Fibroblast of skin of right biceps (primary cell): ENCODE results near the gene TFDP1.
"Not testable (repeated sequence)": the region's sequence is repeated elsewhere in the genome, so short reads cannot be mapped to it uniquely, and the experiment has no call there.

Experiments used
- DNase-seq: peaks from one replicate; pipeline ENCODE4 v3.0.0-alpha.2; 2013

Gene TFDP1

GRCh38 chr13:113576597-113576996 is 8.0 kb upstream of the TFDP1 start:
- DNase-seq, result no peak

GRCh38 chr13:113577881-113578435 is 6.6 kb upstream of the TFDP1 start:
- DNase-seq, result no peak

GRCh38 chr13:113579686-113580085 is 4.9 kb upstream of the TFDP1 start:
- no peak for DNase-seq

- DNase-seq, result no peak
Measured at GRCh38 chr13:113581871-113582270, 2.7 kb upstream of the TFDP1 start.

GRCh38 chr13:113582841-113583631 is 1.5 kb upstream of the TFDP1 start:
- no peak for DNase-seq

- peak; percentile 2 for DNase-seq
Measured at GRCh38 chr13:113584870-113585671, 518 bp downstream of the TFDP1 start.

GRCh38 chr13:113585896-113586295 is 1.3 kb downstream of the TFDP1 start:
- DNase-seq, result no peak

GRCh38 chr13:113586661-113587479 is 2.3 kb downstream of the TFDP1 start:
- no peak for DNase-seq

GRCh38 chr13:113588394-113589111 is 4.0 kb downstream of the TFDP1 start:
- DNase-seq, result no peak

- no peak for DNase-seq
Measured at GRCh38 chr13:113589251-113589960, 4.9 kb downstream of the TFDP1 start.

- DNase-seq, result no peak
Measured at GRCh38 chr13:113589961-113590339, 5.4 kb downstream of the TFDP1 start.

GRCh38 chr13:113591750-113592149 is 7.2 kb downstream of the TFDP1 start:
- DNase-seq, result no peak

GRCh38 chr13:113592571-113592970 is 8.0 kb downstream of the TFDP1 start:
- DNase-seq, result no peak

GRCh38 chr13:113594066-113594821 is 9.7 kb downstream of the TFDP1 start:
- not testable (repeated sequence) for DNase-seq

- DNase-seq, result no peak
Measured at GRCh38 chr13:113595131-113595530, 10.6 kb downstream of the TFDP1 start.

- no peak for DNase-seq
Measured at GRCh38 chr13:113596321-113597200, 12.0 kb downstream of the TFDP1 start.

GRCh38 chr13:113597391-113598080 is 13.0 kb downstream of the TFDP1 start:
- DNase-seq, result no peak

- no peak for DNase-seq
Measured at GRCh38 chr13:113598081-113598410, 13.5 kb downstream of the TFDP1 start.

GRCh38 chr13:113598481-113598880 is 13.9 kb downstream of the TFDP1 start:
- no peak for DNase-seq
